Hair follicle dermal papilla cell (primary cell): ENCODE data around the gene FAM3B. TPM values are rescaled to one million over a fixed set of nuclear protein-coding genes. Genes with fewer than 3 reads are reported as not detected.

Experiments
- total RNA-seq: library from RNA; depleted of rRNA; stranded (reverse); fragments of >200 nt; gene quantifications from 2 replicates; pipeline ENCODE4 v1.2.3, GENCODE V29; 2012

FAM3B gene, protein sequence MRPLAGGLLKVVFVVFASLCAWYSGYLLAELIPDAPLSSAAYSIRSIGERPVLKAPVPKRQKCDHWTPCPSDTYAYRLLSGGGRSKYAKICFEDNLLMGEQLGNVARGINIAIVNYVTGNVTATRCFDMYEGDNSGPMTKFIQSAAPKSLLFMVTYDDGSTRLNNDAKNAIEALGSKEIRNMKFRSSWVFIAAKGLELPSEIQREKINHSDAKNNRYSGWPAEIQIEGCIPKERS
- not detected in 2 replicates for total RNA-seq

DNA sequence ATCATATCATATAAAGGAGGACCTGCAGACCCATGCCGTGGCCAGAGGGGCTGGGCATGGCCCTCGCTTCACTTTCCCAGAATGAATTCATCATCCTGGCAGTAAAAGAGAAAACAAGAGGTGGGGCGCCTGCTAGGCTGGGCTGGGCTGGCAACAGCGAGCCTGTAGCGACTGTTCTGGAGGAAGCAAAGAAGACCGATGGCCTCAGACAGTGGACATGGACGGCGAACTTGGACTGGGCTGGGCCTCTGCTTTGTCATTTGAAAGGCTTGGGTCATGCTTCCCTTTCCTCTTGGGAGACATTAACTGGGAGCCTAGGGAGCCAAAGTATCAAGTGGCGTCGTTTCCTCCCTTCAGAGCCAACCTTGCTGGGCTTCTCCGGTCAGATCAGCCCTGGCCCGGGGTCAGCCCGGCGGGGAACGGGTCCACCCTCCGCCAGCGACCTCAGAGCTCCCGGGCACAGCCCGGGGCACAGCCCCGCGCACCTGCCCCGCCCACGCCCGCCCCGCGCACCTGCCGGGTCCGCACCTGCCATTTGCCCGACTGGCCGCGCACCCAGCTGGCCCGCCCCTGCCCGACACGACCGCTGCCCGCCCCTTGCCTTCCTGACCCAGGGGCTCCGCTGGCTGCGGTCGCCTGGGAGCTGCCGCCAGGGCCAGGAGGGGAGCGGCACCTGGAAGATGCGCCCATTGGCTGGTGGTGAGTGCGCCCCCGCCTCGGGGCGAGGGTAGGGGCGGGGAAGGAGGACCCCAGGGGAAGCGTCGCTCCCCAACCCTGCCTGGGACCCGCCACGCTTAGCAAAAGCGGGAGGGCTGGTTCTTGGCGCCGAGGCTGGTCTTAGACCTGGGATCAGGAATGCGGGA, at the start of gene FAM3B:
TSS of gene FAM3B (plus strand) at position 602 of the 863 bp plus-strand sequence. CDS start at position 681, 79 bp downstream.

DNA sequence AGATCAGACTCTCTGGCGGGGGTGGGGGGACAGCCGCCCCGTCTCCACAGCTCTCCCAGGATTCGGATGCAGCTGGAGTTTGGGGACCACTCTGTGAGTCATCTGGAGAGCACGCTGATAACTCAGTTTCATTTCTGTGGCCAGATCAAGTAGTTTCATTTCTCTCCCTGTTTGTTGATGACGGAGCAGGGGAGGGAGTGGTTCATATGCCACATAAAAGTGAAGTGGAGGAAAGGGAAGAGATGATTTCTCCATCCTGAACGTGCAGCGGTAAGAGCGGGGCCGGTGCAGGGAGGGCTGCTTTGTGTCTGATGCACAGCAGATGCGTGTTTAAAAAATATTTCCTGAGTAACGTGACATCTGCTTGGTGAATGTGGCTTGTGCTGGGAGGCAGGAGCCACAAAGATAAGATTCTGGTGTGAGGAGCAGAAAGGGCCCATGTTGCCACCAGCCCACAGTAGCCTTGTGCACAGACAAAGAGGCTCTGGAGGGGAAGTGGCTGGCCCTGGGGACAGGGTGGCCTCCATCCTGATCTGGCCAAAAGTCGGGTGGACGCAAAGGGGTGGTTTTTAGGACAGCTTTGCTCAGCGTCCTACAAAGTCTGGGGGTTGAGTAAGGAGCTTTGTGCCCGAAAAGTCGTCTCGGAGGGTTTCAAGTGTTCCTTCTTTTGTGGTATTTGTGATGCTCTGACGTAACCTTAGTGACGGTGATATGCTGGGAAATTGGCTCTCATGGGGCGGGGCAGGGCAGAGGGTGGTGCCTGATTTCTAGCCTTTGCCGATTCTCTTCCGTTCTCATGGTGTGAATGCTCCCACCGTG, 45.4 kb downstream of the FAM3B start, which contains the start of gene MX2:
TSS of gene MX2 (plus strand) at position 242 of the 819 bp plus-strand sequence. CDS start 14,880 bp downstream, outside the sequence.

Other genes starting within 250 kb of the FAM3B start
- 28.3 and 36.3 TPM in 2 replicates for gene BACE2, start 148.6 kb upstream of the FAM3B start, total RNA-seq
- 7.9 and 16.1 TPM in 2 replicates for gene MX2, start 45.2 kb downstream of the FAM3B start, total RNA-seq
- 34.4 and 102 TPM in 2 replicates for gene MX1, start 109.4 kb downstream of the FAM3B start, total RNA-seq
- not detected in 2 replicates for gene TMPRSS2, start 191.4 kb downstream of the FAM3B start, total RNA-seq